Stimulated activated CD8-positive, alpha-beta memory T cell treated with anti-CD3 and anti-CD28 coated beads, Interleukin-12 subunit alpha, Interleukin-12 subunit beta, amount 100 ng/mL, for 4 hours (primary cell): Measurements from ENCODE around the gene DOK6.
"Not testable (repeated sequence)": the region's sequence is repeated elsewhere in the genome, so short reads cannot be mapped to it uniquely, and the experiment has no call there.

Source experiments
- DNase-seq: peaks from one replicate; pipeline ENCODE4 v3.0.0-alpha.2; 2020; ENCODE audit warnings: low read depth

The DOK6 gene

DNA sequence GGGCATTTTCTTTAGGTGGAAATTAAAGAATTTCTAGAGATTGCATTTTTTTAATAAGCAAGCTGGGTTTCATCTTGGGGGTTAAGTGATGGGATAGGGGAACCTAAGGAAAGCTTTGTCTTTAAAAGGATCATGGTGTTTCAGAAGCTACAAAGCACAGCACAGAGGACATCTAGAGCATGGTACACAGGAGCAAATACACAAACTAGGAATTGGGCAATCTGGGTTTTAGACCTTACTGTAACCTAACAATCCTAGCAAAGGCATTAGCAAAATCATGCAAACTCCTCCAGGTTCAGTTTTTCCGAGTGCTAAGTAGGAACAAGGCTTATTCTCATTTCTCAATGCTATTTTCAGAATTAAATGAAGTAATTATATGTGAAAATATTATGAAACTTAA, 412.9 kb downstream of the DOK6 start:
- DNase-seq = no peak

DNA sequence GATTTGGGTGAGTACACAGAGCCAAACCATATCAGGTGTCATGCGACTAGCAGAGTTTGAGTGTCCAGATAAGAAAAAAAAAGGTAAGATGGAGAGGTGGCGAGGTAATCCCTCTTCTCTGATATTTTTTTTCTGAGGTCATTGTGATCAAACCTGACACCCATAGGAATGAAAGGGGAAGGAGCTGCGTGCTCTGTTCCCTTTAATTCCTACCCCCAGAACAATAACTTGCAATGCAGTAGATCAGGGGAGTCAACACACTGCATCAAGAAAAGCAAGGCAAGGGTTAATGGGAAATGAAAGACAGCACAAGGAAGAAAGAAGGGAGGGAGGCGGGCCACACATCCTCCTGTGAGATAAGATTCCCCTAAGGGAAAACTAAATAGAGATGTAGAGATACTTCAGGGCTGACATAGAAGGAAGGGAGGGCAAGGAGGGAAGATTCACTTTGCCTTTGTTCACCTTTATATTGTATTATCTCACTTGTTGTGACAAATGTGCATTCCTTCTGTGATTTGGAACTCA, 414.2 kb downstream of the DOK6 start:
- DNase-seq = no peak

DNA sequence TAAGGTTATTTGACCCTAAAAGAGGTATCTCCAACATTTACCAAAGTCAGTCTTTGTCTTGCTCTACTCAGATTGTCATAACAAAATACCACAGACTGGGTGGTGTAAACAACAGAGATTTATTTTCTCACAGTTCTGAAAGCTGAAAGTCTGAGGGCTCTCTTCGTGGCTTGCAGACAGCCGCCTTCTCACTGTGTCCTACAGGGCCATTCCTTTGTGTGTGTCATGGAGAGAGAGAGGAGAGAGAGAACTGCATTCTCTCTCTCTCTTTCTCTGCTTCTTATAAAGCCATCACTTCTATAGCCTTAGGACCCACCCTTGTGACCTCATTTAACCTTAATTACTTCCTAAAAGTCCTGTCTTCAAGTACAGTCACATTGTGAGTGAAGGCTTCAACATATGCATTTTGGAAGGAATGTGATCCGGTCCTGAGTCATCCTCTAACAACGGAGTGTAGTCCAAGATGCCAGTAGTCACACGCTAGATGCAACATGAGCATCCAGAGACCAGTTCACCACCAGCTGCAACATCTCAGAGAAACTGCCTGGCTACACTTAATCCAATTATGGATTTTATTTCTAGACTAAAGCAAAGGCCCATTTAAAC, 416.8 kb downstream of the DOK6 start:
- no peak for DNase-seq

DNA sequence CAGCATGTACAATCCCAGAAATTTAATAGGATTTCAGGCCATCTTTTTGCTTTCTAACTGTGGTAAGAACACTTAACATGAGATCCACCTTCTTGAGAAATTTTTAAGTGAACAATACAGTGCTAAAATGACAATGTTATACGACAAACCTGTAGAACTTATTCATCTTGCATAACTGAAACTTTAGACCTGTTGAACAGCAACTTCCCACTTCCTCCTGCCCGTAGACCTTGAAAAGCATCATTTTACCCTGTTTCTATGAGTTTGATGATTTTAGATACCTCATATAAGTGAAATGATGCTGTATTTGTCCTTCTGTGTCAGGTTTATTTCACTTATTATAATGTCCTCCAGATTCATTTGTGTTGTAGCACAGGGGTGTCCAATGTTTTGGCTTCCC, 418.8 kb downstream of the DOK6 start:
- no peak for DNase-seq

DNA sequence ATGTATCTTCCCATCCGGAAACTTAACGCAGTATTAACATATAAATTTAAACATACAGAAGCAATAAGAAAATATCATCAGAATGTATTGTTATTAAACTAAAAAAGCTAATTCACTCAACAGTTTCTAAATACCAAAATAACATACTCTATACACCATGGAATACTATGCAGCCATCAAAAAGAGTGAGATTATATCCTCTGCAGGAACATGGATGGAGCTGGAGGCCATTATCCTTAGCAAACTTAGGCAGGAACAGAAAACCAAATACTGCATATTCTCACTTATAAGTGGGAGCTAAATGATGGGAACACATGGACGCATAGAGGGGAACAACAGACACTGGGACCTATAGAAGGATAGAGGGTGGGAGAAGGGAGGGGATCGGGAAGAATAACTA, 419.9 kb downstream of the DOK6 start:
- no peak for DNase-seq

DNA sequence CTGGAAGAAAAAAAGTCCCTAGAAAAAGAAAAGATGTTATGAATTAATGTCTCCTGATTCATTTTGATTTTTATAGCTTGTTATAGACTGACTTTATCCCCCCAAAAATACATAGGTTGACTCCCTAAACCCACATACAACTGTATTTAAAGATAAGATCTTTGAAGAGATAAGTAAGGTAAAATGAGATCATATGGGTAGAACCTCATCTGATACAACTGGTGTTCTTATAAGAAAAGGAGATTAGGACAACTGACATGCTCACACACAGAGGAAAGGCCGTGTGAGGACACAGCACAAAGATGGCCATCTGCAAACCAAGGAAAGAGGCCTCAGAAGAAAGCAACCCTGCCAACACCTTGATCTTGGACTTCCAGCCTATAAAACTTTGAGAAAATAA, 429.5 kb downstream of the DOK6 start:
- DNase-seq = no peak

DNA sequence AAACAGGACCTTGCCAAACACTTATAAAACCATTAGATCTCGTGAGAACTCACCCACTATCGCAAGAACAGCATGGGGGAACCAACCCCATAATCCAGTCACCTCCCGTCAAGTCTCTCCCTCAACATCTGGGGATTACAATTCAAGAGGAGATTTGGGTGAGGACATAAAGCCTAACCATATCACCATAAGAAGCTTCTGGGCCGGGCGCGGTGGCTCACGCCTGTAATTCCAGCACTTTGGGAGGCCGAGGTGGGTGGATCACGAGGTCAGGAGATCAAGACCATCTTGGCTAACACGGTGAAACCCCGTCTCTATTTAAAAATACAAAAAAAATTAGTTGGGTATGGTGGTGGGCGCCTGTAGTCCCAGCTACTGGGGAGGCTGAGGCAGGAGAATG, 434.3 kb downstream of the DOK6 start:
- DNase-seq = not testable (repeated sequence)

DNA sequence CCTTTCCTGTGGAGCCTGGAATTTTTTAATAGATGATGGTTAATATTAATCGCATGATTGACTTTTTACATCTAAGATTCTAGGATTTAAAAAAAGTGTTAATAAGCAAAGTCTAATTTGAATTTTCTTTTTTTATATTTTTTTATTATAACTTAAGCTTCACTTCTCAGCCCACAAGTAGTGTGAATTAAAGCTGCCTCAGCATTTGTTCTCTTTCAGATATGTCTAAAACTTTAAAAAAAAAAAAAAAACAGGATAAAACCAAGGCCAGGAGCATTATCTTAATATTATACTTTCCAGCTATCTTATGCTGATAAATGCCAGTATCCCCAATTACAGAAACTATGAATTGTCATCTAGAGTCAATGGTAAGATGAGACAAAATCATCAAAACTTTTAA, 437.3 kb downstream of the DOK6 start:
- no peak for DNase-seq

DNA sequence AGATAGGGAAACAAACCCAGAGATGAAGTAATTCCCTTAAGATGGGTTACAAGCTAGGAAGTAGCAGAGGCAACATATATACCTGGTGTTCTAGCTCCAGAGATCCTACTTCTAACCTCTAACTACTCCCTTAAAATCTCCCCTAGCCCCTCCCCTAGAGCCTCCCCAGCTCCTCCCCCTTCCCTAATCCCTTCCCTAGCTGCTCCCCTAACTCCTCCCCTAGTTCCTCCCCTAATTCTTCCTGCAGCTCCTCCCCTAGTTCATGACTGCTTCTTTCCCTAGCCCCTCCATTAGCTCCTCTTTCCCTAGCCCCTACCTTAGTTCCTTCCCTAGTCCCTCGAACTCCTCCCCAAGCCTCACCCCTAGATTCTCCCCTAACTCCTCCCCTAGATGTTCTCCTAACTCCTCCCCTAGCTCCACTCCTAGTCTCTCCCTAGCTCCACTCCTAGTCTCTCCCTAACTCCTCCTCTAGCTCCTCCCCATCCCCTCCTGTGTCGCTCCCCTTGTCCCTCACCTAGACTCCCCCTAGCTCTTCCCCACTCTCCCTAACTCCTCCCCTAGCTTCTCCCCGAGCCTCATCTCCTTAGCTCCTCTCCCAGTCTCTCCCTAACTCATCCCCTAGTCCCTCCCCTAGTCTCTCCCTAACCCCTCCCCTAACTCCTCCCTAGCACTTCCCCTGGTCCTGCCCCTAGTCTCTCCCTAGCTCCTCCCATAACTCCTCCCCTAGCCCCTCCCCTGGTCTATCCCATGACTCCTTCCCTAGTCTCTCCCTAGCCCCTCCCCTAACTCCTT, 438.1 kb downstream of the DOK6 start:
- DNase-seq = no peak

DNA sequence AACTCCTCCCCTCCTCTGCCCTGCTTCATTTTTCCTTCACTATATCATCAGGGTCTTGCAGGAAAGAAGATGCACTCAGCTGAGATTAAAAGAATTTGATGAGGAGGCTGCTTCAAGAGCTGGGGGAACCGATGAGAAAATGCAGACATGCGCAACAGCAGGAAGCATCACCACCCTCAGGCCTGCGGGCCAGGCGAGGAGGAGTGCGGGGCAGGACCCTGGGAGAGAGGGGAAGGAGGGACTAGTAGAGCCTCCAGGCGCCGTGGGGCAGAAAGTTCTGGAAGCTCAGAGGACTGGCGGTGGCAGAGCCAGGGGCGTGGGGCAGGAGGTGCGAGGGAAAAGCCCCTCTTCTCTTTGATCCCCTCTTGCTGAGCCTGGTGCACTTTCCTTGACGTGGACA, 438.8 kb downstream of the DOK6 start:
- DNase-seq = no peak

DNA sequence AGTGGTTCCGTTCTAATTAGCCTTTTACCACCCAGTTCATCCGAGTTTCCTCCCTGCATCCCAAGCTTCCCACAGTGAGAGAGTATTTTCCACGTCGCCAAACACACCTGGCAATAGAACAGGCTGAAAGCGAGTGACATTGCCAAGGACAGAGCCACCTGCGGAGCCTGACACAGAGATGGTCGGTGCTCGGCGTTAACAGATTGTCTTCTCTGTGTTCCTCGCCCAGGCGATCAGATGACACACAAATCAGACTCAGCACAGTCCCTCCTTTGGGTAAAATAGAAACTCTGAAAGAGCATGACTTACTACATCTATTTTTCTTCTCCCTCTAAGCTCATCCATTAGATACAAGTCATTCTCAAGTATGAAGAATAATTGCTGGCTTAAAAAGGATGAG, 439.3 kb downstream of the DOK6 start:
- DNase-seq = no peak

DNA sequence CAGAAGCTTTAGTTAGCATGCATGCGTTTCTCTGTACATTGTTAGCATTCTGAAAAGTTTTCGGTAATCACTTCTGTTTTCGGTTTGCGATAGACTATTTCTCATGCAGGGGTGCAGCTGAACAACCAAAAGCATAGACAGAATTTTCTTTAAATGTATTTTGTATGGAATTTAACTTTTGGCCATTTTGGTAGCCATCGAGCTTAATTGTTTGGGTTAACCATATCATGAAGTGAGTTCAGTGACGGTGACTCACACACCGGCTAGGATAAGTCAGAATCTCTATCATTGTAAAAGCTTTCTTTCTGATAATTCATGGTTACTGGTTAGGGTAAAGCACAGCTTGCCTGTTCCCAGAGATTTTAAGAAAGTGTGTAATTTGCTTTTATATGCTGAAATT, 439.8 kb downstream of the DOK6 start:
- DNase-seq = no peak

DNA sequence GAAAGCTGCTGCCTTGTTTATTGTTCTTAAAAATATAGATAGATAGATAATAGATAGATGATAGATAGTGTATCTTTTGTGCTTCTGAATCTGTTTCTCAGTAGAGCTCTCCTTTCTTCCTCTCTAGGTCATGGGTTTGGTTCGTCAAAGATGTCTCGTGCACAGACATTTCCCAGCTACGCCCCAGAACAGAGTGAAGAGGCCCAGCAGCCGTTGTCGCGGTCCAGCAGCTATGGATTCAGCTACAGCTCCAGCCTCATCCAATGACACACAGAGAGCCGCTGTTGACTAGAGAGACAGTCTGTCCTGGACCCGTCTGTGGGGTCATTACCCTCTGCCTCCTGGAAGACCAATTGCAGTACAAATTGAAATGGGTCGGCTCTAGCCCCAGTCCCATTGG, 440.4 kb downstream of the DOK6 start:
- DNase-seq = no peak

DNA sequence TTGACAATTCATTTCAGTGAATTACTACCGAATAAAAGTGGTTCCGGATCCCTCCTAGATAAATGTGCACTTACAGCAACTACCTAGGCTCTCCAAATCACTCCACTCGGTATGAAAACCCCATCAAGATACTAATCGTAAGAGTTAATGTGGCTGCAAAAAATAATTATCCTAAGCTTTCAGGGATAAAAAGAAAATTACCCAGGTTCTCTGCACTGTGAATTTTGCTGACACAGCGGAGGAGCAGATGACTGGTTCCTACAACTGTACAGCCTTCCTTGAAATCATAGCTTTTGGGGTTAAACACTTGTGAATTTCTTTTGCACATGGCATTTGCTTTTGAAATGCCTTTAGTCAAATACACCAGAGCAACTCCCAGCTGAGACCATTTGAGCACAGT, 442.3 kb downstream of the DOK6 start:
- DNase-seq = no peak

DNA sequence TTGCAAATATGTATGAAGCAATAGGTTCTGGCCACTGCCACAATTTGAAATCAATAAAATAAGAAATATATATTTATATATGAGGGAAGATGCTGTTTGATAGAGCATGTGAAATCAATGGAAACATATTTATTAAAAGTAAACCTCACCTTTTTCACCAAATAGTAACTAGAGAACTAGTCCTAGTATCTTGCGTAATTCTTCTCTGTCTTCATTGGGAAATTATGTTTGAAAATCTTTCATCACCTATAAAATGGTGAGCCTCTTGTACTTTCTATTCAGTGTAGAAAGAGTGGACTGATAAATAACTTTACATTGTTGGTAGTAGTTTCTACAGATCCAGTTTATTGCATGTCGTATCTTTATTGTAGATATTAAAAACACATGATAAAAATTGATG, 444.0 kb downstream of the DOK6 start:
- no peak for DNase-seq

DNA sequence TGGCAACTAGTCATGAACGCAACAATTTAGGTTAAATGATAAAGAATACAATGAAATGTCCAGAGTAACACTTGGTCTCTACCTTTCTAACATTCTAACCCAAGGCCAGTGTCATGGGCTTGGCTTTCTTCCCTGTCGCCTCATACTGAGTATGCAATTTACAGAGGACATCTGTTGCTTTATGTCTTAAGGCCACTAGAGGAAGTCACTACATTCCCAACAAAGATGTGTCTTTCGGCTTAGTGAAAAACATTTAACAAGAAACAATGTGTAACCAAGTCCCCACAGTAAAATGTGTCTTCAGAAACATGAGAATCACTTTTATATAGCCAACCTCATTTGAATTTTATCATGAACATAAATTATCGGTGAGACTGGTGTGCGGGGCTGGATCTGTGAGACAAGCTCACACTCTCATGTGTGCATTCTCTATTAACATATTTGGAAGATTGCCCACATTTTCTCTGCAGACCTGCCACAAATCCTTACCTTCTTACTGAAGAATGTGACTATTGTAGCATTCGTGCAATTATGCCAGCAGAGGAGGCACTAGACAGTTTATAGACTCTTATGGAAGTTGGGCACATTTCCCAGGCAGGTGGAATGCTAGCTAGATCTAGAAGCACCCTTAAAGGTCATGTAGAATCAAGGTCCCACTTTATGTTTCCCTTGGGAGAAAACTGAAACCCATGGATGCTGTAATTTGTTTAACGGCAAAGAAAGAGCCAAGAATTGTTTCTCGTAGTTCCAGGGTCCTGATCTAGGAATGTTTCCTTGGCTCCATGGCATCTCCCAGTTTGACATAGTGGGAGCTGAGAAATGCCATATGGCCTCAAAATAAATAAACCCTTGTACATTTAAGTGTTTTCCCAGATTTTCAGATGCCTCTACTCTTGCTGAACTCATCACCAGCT, 445.2 kb downstream of the DOK6 start:
- no peak for DNase-seq

DNA sequence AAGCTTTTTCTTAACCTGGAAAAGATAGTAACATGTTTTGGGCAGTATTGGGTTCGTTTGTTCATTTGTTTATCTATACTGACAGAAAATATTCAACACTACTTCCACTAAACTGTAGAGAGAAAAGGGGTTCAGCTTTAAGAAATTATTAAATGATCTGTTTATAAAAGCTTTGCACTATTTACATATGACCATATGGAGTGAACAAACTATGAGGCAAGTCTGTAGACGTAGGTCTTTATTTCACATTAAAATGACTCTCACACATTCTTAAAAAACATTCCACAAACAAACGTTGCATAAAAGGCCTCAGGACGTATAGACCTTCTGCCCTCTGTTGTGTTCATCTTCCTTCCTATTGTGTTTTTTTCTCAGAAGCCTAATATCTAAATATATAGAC, 452.4 kb downstream of the DOK6 start:
- DNase-seq = no peak

DNA sequence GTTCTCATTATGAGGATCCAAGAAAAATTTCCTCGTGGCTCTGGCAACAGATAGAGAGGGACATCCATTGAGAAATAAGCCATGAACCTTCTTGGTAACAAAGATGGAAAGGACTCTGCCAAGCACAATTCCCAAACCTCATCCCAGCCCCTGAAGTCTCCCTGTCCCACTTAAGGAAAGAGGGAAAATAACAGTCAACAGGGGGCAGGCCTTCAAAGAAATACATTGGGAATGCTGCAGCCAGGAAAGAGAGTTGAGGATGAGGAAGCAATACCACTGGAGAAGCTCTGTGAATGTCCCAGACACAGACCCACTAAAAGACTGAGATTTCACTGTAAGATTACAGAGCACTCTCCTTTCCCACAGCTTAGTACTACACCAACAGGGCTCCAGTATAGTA, 453.8 kb downstream of the DOK6 start:
- no peak for DNase-seq

DNA sequence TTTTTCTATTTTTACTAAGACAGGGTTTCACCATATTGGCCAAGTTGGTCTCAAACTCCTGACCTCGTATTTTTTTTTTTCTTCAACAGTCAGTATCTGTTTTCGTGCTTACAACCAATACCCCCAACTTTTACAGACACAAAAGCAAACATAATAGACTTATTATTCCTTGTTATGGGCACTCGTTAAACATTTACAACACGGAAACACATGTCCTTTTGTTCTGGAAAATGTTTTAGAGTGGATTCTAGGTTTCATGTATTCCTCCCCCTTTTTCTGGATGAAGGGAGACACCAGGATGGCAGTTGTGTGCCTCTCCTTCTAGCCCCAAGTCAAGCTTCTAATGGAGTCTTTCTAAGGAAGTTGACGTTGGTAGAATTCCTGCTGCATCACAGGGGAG, 458.2 kb downstream of the DOK6 start:
- DNase-seq = no peak

DNA sequence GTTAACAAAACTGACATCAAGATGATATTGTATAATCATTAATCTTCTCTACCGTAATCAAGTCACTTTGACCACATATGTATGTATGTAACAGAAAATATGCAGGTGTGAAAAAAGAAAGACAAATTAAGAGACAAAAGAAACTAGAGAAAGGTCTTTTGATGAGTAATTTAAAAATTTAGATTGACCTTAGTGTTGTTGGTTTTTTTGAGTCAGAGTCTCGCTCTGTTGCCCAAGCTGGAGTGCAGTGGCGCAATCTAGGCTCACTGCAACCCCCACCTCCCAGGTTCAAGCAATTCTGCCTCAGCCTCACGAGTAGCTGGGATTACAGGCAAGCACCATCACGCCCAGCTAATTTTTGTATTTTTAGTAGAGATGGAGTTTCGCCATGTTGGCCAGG, 464.1 kb downstream of the DOK6 start:
- not testable (repeated sequence) for DNase-seq

DNA sequence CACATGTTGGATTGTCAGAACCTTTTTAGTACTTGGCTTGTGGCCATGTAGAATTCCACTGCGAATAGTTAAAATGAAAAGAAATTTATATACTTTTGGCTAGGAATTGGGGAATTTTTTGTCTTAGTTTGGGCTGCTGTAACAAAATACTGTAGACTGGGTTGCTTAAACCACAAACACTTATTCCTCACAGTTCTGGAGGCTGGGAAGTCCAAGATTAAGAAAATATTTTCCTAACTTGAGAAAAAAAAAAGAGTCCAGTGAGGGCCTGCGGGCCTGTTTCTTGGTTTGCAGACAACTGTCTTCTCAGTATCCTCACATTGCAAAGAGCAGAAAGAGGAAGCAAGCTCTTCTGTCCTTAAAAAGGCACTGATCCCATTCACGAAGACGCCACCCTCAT, 465.1 kb downstream of the DOK6 start:
- DNase-seq = no peak

DNA sequence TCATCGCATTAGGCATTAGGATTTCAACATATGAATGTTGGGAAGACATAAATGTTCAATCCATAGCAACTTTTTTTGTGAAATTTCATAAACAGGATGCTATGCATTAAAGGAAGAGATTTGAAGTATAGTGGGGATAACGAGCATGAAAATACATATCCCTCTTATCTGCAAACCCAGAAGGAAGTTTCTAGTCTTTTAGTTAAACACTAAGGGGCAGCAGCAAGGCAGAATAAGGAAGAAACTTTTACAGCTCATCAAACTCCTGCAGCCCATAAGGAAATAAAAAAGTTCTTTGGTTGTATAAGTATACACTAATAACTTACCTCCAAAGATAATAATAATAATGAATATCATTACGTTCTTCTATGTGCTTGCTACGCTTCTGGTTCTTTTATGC, 465.5 kb downstream of the DOK6 start:
- no peak for DNase-seq

DNA sequence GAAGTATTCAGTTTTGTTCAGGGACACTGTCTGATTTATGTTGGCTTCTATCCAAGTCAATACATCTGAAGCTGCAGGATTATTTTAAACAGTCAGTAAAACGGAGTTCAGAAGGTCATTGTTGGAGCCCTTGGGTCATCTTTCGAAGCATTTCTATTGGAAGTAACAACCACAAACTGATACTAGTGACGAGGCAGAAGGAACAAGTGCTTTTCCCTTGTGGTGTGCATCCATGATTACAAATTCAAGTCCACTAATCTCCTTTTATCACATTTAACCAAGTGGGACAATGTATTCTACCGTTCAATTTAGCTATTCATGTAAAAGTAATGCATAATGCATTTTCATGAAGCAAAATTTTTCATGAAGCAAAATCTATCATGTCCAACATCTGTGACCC, 470.0 kb downstream of the DOK6 start:
- DNase-seq = no peak
